ENCODE results near the gene CANT1.

- TF ChIP-seq CTCF (IDR thresholded peaks at IDR 0.05), result no peak
- TF ChIP-seq POLR2A (IDR thresholded peaks at IDR 0.05), result no peak
Measured at GRCh38 chr17:79002796-79003593, 6.6 kb downstream of the CANT1 start.
